Adipocyte (in vitro differentiated cells): ENCODE data around the gene PSMG4.
"Not testable (repeated sequence)": the region's sequence is repeated elsewhere in the genome, so short reads cannot be mapped to it uniquely, and the experiment has no call there.

Experiments used
- DNase-seq: peaks from one replicate; pipeline ENCODE4 v3.0.0-alpha.2; 2015; ENCODE audit warnings: low read depth
- H3K27me3 ChIP-seq: replicated peaks from 2 replicates; pipeline ENCODE4 v1.7.0; 2013; ENCODE audit warnings: mild to moderate bottlenecking, low read length, moderate library complexity; ENCODE audit not compliant: control insufficient read depth, insufficient read depth
- H3K36me3 ChIP-seq: 2 replicates; pipeline ENCODE4 v1.7.0; 2013; ENCODE audit warnings: low read length, mild to moderate bottlenecking, moderate library complexity; ENCODE audit not compliant: control insufficient read depth, insufficient read depth, severe bottlenecking
- H3K4me1 ChIP-seq: 2 replicates; pipeline ENCODE4 v1.7.0; 2013; ENCODE audit warnings: mild to moderate bottlenecking, low read length, moderate library complexity; ENCODE audit not compliant: control insufficient read depth, insufficient read depth
- H3K4me3 ChIP-seq: 2 replicates; pipeline ENCODE4 v1.7.0; 2013; ENCODE audit warnings: mild to moderate bottlenecking, low read length, moderate library complexity
- H3K9ac ChIP-seq: 2 replicates; pipeline ENCODE4 v1.7.0; 2013; ENCODE audit warnings: mild to moderate bottlenecking, low read length, moderate library complexity
- H3K9me3 ChIP-seq: 2 replicates; pipeline ENCODE4 v1.7.0; 2013; ENCODE audit warnings: mild to moderate bottlenecking, low read length, moderate library complexity; ENCODE audit not compliant: control insufficient read depth

PSMG4 gene

GRCh38 chr6:3242768-3243167 lies 16.0 kb upstream of the PSMG4 start:
- Histone ChIP-seq H3K9me3 (no peaks in the 10 kb centered on the region), H3K4me1 (no peaks in the 10 kb centered on the region)
- DNase-seq, result no peak

GRCh38 chr6:3244003-3244831 lies 14.5 kb upstream of the PSMG4 start:
- Histone ChIP-seq H3K36me3 (no peaks in the 10 kb centered on the region), H3K9me3 (no peaks in the 10 kb centered on the region), H3K4me3 (no peak overlapping the region), H3K4me1 (peaks cover 4% of the 10 kb centered on the region), H3K9ac (no peak overlapping the region), H3K27me3 (peaks cover 21% of the 10 kb centered on the region)
- DNase-seq, result no peak

More at GRCh38 chr6:3242768-3243167, 16.0 kb upstream of the PSMG4 start:
- no peaks in the 10 kb centered on the region for H3K36me3 ChIP-seq
- H3K4me3 ChIP-seq, result no peak overlapping the region
- peaks cover 30% of the 10 kb centered on the region for H3K27me3 ChIP-seq
- no peak overlapping the region for H3K9ac ChIP-seq

GRCh38 chr6:3244832-3245161 lies 13.9 kb upstream of the PSMG4 start:
- H3K36me3 ChIP-seq, H3K4me3 ChIP-seq, H3K4me1 ChIP-seq, H3K9me3 ChIP-seq, H3K9ac ChIP-seq, DNase-seq: not testable (repeated sequence)
- peaks cover 20% of the 10 kb centered on the region for H3K27me3 ChIP-seq

GRCh38 chr6:3245216-3245615 lies 13.5 kb upstream of the PSMG4 start:
- Histone ChIP-seq H3K4me3 (no peak overlapping the region), H3K9me3 (no peaks in the 10 kb centered on the region), H3K27me3 (peaks cover 18% of the 10 kb centered on the region), H3K4me1 (peaks cover 4% of the 10 kb centered on the region), H3K36me3 (no peaks in the 10 kb centered on the region), H3K9ac (no peak overlapping the region)
- DNase-seq, result no peak

- peak; percentile 89 for DNase-seq
- Histone ChIP-seq H3K9me3 (no peaks in the 10 kb centered on the region), H3K4me3 (peak overlapping the region; percentile 72), H3K9ac (peak overlapping the region; percentile 39), H3K27me3 (peaks cover 23% of the 10 kb centered on the region), H3K36me3 (no peaks in the 10 kb centered on the region), H3K4me1 (peaks cover 7% of the 10 kb centered on the region)
These were observed 11.2 kb upstream of the PSMG4 start for GRCh38 chr6:3247255-3248146.

- no peaks in the 10 kb centered on the region for H3K36me3 ChIP-seq
- H3K27me3 ChIP-seq, result peaks cover 14% of the 10 kb centered on the region
- H3K4me1 ChIP-seq, result peaks cover 7% of the 10 kb centered on the region
- no peak overlapping the region for H3K9ac ChIP-seq
- H3K9me3 ChIP-seq, result no peaks in the 10 kb centered on the region
- DNase-seq, result no peak
- no peak overlapping the region for H3K4me3 ChIP-seq
These were observed 8.9 kb upstream of the PSMG4 start for GRCh38 chr6:3249821-3250220.

GRCh38 chr6:3250231-3250675 lies 8.5 kb upstream of the PSMG4 start:
- H3K4me3 ChIP-seq, result no peak overlapping the region
- no peaks in the 10 kb centered on the region for H3K36me3 ChIP-seq
- H3K9me3 ChIP-seq, result no peaks in the 10 kb centered on the region
- H3K9ac ChIP-seq, result no peak overlapping the region
- peaks cover 14% of the 10 kb centered on the region for H3K27me3 ChIP-seq
- H3K4me1 ChIP-seq, result peaks cover 7% of the 10 kb centered on the region
- DNase-seq, result no peak

GRCh38 chr6:3251462-3252314 lies 7.1 kb upstream of the PSMG4 start:
- Histone ChIP-seq H3K36me3 (no peaks in the 10 kb centered on the region), H3K9ac (no peak overlapping the region), H3K9me3 (no peaks in the 10 kb centered on the region), H3K4me3 (no peak overlapping the region), H3K4me1 (peaks cover 7% of the 10 kb centered on the region), H3K27me3 (peaks cover 17% of the 10 kb centered on the region)
- DNase-seq, result peak; percentile 94

- no peaks in the 10 kb centered on the region for H3K36me3 ChIP-seq
- no peak overlapping the region for H3K9ac ChIP-seq
- H3K9me3 ChIP-seq, result no peaks in the 10 kb centered on the region
- DNase-seq, result no peak
- H3K27me3 ChIP-seq, result peaks cover 17% of the 10 kb centered on the region
- peaks cover 7% of the 10 kb centered on the region for H3K4me1 ChIP-seq
- H3K4me3 ChIP-seq, result no peak overlapping the region
These were observed 6.4 kb upstream of the PSMG4 start for GRCh38 chr6:3252369-3252768.

- DNase-seq, result no peak
- peaks cover 17% of the 10 kb centered on the region for H3K27me3 ChIP-seq
- H3K36me3 ChIP-seq, result no peaks in the 10 kb centered on the region
These were observed 5.7 kb upstream of the PSMG4 start for GRCh38 chr6:3252861-3253596.

More at GRCh38 chr6:3252861-3253596, 5.7 kb upstream of the PSMG4 start:
- Histone ChIP-seq H3K9me3 (no peaks in the 10 kb centered on the region), H3K9ac (no peak overlapping the region), H3K4me1 (peaks cover 5% of the 10 kb centered on the region), H3K4me3 (no peak overlapping the region)
